ENCODE measurements around the gene UCN3. TPM values are rescaled to one million over a fixed set of nuclear protein-coding genes. Genes with fewer than 3 reads are reported as not detected.
"Not testable (repeated sequence)": the region's sequence is repeated elsewhere in the genome, so short reads cannot be mapped to it uniquely, and the experiment has no call there.

The UCN3 gene
- total RNA-seq, 2 donors from 2014 or later = not detected

GRCh38 chr10:5373891-5374611, 9.3 kb downstream of the UCN3 start:
- no peak for DNase-seq
- H3K36me3 Mint-ChIP-seq (ENCODE audit: low read depth) = peaks cover 4% of the 10 kb centered on the region
- peaks cover 5% of the 10 kb centered on the region for H3K4me1 Mint-ChIP-seq
- no peak overlapping the region for H3K4me3 Mint-ChIP-seq
- H3K27ac Mint-ChIP-seq = no peak overlapping the region
- no peak for ATAC-seq
- no peaks in the 10 kb centered on the region for H3K9me3 ChIP-seq (ENCODE audit: control insufficient read depth, low read length, poor library complexity, severe bottlenecking)
- H3K27me3 Mint-ChIP-seq = peaks cover 13% of the 10 kb centered on the region

DNA sequence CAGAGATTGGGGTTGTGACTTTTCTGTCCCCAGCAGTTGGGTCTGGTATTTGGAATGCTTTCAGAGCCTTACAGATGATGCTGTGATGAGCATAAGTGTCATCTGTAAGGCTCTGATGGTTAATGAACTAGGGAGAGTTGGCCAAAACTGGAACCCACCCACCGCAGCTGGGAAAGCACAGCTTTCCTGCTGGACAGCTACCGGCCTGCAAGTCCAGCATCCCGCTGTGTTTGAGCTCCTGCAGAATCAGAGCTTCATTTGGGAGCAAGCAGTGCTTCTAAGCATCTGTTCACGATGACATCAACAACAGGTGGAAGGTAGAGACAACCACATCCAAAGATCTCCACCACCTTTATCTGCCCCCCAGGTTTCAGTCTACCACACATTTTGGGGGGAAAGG, 11.7 kb downstream of the UCN3 start:
- DNase-seq (no peak), ATAC-seq (no peak)
- no peaks in the 10 kb centered on the region for H3K9me3 ChIP-seq (ENCODE audit: control insufficient read depth, low read length, poor library complexity, severe bottlenecking)
- Mint-ChIP-seq H3K27me3 (peaks cover 13% of the 10 kb centered on the region), H3K27ac (no peak overlapping the region), H3K36me3 (ENCODE audit: low read depth) (peaks cover 4% of the 10 kb centered on the region), H3K4me3 (no peak overlapping the region), H3K4me1 (peaks cover 5% of the 10 kb centered on the region)

GRCh38 chr10:5379202-5379601, 14.4 kb downstream of the UCN3 start:
- not testable (repeated sequence) for H3K4me1 Mint-ChIP-seq; H3K27ac Mint-ChIP-seq; H3K36me3 Mint-ChIP-seq (ENCODE audit: low read depth); ATAC-seq; H3K9me3 ChIP-seq (ENCODE audit: control insufficient read depth, low read length, poor library complexity, severe bottlenecking); DNase-seq; H3K4me3 Mint-ChIP-seq
- H3K27me3 Mint-ChIP-seq = peaks cover 17% of the 10 kb centered on the region

GRCh38 chr10:5380395-5380794, 15.6 kb downstream of the UCN3 start:
- not testable (repeated sequence) for H3K4me3 Mint-ChIP-seq; ATAC-seq; H3K9me3 ChIP-seq (ENCODE audit: control insufficient read depth, low read length, poor library complexity, severe bottlenecking); H3K27ac Mint-ChIP-seq; H3K36me3 Mint-ChIP-seq (ENCODE audit: low read depth); DNase-seq; H3K27me3 Mint-ChIP-seq; H3K4me1 Mint-ChIP-seq

GRCh38 chr10:5381187-5381586, 16.4 kb downstream of the UCN3 start:
- ATAC-seq = no peak
- H3K36me3 Mint-ChIP-seq (ENCODE audit: low read depth) = peaks cover 3% of the 10 kb centered on the region
- H3K27ac Mint-ChIP-seq = no peak overlapping the region
- no peak for DNase-seq
- no peak overlapping the region for H3K4me3 Mint-ChIP-seq
- no peaks in the 10 kb centered on the region for H3K4me1 Mint-ChIP-seq
- H3K27me3 Mint-ChIP-seq = peaks cover 5% of the 10 kb centered on the region
- no peaks in the 10 kb centered on the region for H3K9me3 ChIP-seq (ENCODE audit: control insufficient read depth, low read length, poor library complexity, severe bottlenecking)

DNA sequence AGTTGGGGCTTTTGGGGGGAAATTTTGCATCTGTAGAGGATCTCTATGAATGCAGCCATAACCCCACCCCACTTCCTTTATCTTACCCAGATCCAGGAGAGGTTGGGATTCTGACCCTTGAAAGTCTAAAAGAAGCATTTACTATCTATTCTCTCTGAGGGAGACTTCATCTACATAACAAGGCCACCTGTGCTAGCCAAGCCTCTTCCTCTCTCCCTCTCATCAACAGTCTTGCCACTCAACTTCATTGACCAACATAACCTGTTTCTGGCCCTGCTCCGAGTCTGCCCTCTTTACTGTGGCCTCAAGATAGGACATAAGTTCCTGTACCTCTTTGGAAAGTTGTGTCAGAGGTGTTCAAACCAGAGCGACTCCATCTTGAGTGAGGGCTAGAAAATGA, 20.5 kb downstream of the UCN3 start:
- H3K27me3 Mint-ChIP-seq = peaks cover 5% of the 10 kb centered on the region
- no peak for ATAC-seq
- DNase-seq = no peak
- no peak overlapping the region for H3K4me3 Mint-ChIP-seq
- H3K36me3 Mint-ChIP-seq (ENCODE audit: low read depth) = peaks cover 3% of the 10 kb centered on the region
- no peaks in the 10 kb centered on the region for H3K4me1 Mint-ChIP-seq
- H3K9me3 ChIP-seq (ENCODE audit: control insufficient read depth, low read length, poor library complexity, severe bottlenecking) = peaks cover 7% of the 10 kb centered on the region
- H3K27ac Mint-ChIP-seq = no peak overlapping the region

- no peak for DNase-seq
- Mint-ChIP-seq H3K4me3 (no peak overlapping the region), H3K27ac (no peak overlapping the region), H3K36me3 (ENCODE audit: low read depth) (peaks cover 3% of the 10 kb centered on the region), H3K4me1 (no peaks in the 10 kb centered on the region), H3K27me3 (peaks cover 5% of the 10 kb centered on the region)
- peaks cover 14% of the 10 kb centered on the region for H3K9me3 ChIP-seq (ENCODE audit: control insufficient read depth, low read length, poor library complexity, severe bottlenecking)
- no peak for ATAC-seq
These were observed 22.4 kb downstream of the UCN3 start for GRCh38 chr10:5387169-5387568.

- peaks cover 14% of the 10 kb centered on the region for H3K9me3 ChIP-seq (ENCODE audit: control insufficient read depth, low read length, poor library complexity, severe bottlenecking)
- Mint-ChIP-seq H3K4me1 (no peaks in the 10 kb centered on the region), H3K27ac (no peak overlapping the region), H3K36me3 (ENCODE audit: low read depth) (peaks cover 3% of the 10 kb centered on the region), H3K4me3 (no peak overlapping the region), H3K27me3 (peaks cover 14% of the 10 kb centered on the region)
- DNase-seq (no peak), ATAC-seq (no peak)
These were observed 25.9 kb downstream of the UCN3 start for GRCh38 chr10:5390607-5391205.

DNA sequence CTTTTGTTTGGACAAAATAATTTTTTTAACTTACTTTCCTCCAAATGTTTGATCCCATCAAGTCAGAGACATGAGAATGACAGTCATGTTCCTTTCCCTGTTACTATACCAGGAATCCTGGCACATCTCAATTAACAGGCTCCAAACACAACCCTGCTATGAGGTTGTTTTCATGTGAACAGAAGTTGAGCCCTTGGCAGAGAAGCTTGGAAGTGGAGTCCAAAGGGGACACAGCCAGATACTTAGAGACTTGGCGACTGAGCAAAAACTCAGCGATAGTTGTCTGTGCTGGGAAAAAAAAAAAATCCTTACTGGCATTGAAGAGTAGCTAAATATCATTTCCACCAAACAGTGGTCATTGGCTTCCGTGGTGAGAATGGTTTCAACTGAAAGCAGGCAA, 27.0 kb downstream of the UCN3 start:
- ATAC-seq (no peak), DNase-seq (no peak)
- H3K27ac Mint-ChIP-seq = no peak overlapping the region
- H3K4me1 Mint-ChIP-seq = no peaks in the 10 kb centered on the region
- no peaks in the 10 kb centered on the region for H3K36me3 Mint-ChIP-seq (ENCODE audit: low read depth)
- H3K4me3 Mint-ChIP-seq = no peak overlapping the region
- H3K27me3 Mint-ChIP-seq = peaks cover 14% of the 10 kb centered on the region
- peaks cover 14% of the 10 kb centered on the region for H3K9me3 ChIP-seq (ENCODE audit: control insufficient read depth, low read length, poor library complexity, severe bottlenecking)

DNA sequence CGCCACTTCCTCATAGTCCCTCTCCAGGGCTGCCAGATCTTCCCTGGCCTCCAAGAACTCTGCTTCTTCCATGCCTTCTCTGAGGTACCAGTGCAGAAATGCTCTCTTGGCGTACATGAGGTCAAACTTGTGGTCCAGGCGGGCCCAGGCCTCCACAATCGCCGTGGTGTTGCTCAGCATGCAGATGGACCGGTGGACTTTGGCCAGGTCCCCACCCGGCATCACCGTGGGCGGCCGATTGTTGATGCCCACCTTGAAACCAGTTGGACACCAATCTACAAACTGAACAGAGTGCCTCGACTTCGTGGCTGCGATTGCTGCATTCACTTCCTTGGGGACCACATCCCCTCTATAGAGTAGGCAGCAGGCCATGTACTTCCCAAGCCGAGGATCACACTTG, 28.8 kb downstream of the UCN3 start:
- H3K27me3 Mint-ChIP-seq = peaks cover 25% of the 10 kb centered on the region
- no peak overlapping the region for H3K27ac Mint-ChIP-seq
- no peak for DNase-seq
- peaks cover 14% of the 10 kb centered on the region for H3K9me3 ChIP-seq (ENCODE audit: control insufficient read depth, low read length, poor library complexity, severe bottlenecking)
- no peaks in the 10 kb centered on the region for H3K4me1 Mint-ChIP-seq
- no peak for ATAC-seq
- no peak overlapping the region for H3K4me3 Mint-ChIP-seq
- H3K36me3 Mint-ChIP-seq (ENCODE audit: low read depth) = no peaks in the 10 kb centered on the region

GRCh38 chr10:5395168-5395567, 30.4 kb downstream of the UCN3 start:
- Mint-ChIP-seq H3K36me3 (ENCODE audit: low read depth) (no peaks in the 10 kb centered on the region), H3K4me1 (no peaks in the 10 kb centered on the region), H3K4me3 (no peak overlapping the region), H3K27me3 (peaks cover 40% of the 10 kb centered on the region), H3K27ac (no peak overlapping the region)
- ATAC-seq (no peak), DNase-seq (no peak)
- peaks cover 7% of the 10 kb centered on the region for H3K9me3 ChIP-seq (ENCODE audit: control insufficient read depth, low read length, poor library complexity, severe bottlenecking)

- H3K4me3 Mint-ChIP-seq = no peak overlapping the region
- H3K27me3 Mint-ChIP-seq = peaks cover 41% of the 10 kb centered on the region
- H3K36me3 Mint-ChIP-seq (ENCODE audit: low read depth) = no peaks in the 10 kb centered on the region
- no peak for DNase-seq
- no peak overlapping the region for H3K27ac Mint-ChIP-seq
- H3K4me1 Mint-ChIP-seq = no peaks in the 10 kb centered on the region
- no peaks in the 10 kb centered on the region for H3K9me3 ChIP-seq (ENCODE audit: control insufficient read depth, low read length, poor library complexity, severe bottlenecking)
- no peak for ATAC-seq
These were observed 32.0 kb downstream of the UCN3 start for GRCh38 chr10:5396556-5397300.

DNA sequence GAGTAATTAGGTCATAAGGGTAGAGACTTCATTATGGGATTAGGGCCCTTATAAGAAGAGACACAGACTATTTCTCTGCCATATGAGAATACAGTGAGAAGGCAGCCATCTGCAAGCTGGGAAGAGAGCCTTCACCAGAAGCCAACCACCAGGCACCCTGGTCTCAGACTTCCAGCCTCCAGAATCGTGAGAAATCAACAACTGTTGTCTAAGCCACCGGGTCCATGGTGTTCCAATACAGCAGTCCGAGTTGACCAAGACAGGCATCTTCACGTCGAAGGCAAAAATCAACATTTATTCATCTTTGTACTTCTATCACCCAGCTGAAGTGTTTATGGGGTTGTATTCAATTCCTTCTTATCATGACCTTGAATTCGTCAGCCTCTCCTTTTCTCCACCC, 34.6 kb downstream of the UCN3 start:
- no peaks in the 10 kb centered on the region for H3K9me3 ChIP-seq (ENCODE audit: control insufficient read depth, low read length, poor library complexity, severe bottlenecking)
- Mint-ChIP-seq H3K4me1 (no peaks in the 10 kb centered on the region), H3K27ac (no peak overlapping the region), H3K36me3 (ENCODE audit: low read depth) (no peaks in the 10 kb centered on the region), H3K4me3 (no peak overlapping the region), H3K27me3 (peaks cover 33% of the 10 kb centered on the region)
- no peak for DNase-seq
- no peak for ATAC-seq

Data from T-helper 17 cell (primary cell).